Activated CD4-positive, alpha-beta T cell treated with anti-CD3 and anti-CD28 coated beads for 36 hours (primary cell): ENCODE results near the gene CHN1. TPM values are rescaled to one million over a fixed set of nuclear protein-coding genes. Genes with fewer than 3 reads are reported as not detected.

Source experiments
- ATAC-seq: fragments of 200-7000 bp; cut with Tn5 transposase; one replicate; pipeline ENCODE4 v1.10.0; 2021; ENCODE audit warnings: mild to moderate bottlenecking, moderate library complexity
- CTCF ChIA-PET: fragments of 350-600 bp; sonication (Branson Sonifier 250); formaldehyde crosslinking; loops from one replicate; lab custom pipeline; 2021; ENCODE audit warnings: antibody characterized with exemption; lab: Charles Lee
- POLR2A ChIA-PET: fragments of 350-600 bp; sonication (Branson Sonifier 250); formaldehyde crosslinking; loops from one replicate; lab custom pipeline; 2021; ENCODE audit warnings: antibody characterized with exemption, inconsistent platforms; lab: Charles Lee
- DNase-seq: peaks from one replicate; pipeline ENCODE4 v3.0.0-alpha.2; 2020
- H3K27ac Mint-ChIP-seq: one replicate; pipeline ENCODE4 v1.8.0; 2021; ENCODE audit warnings: mixed read lengths
- H3K27me3 Mint-ChIP-seq: one replicate; pipeline ENCODE4 v1.8.0; 2021; ENCODE audit warnings: mixed read lengths
- H3K36me3 Mint-ChIP-seq: one replicate; pipeline ENCODE4 v1.8.0; 2021; ENCODE audit warnings: low read depth, mixed read lengths
- H3K4me1 Mint-ChIP-seq: one replicate; pipeline ENCODE4 v1.8.0; 2021; ENCODE audit warnings: mixed read lengths
- H3K4me3 Mint-ChIP-seq: one replicate; pipeline ENCODE4 v1.8.0; 2021; ENCODE audit warnings: mild to moderate bottlenecking, moderate library complexity, mixed read lengths
- H3K9me3 Mint-ChIP-seq: one replicate; pipeline ENCODE4 v1.8.0; 2021; ENCODE audit warnings: low read depth, mixed read lengths
- intact Hi-C, 2 experiments: fragments of 100-400 bp; cut with DNase I in 1 of 2; cut with micrococcal nuclease in 1 of 2; formaldehyde crosslinking; loops; one replicate each; pipeline versions ENCODE4 v1.14.2 to v1.15.1; 2022 to 2024; cut with DNase I, micrococcal nuclease
- total RNA-seq, 2 experiments: library from RNA; stranded (reverse); gene quantifications; one replicate each; pipeline ENCODE4 v1.2.3, GENCODE V29; 2021

Gene CHN1
- total RNA-seq, 2 experiments from 2014 or later: 3.8 TPM

DNA sequence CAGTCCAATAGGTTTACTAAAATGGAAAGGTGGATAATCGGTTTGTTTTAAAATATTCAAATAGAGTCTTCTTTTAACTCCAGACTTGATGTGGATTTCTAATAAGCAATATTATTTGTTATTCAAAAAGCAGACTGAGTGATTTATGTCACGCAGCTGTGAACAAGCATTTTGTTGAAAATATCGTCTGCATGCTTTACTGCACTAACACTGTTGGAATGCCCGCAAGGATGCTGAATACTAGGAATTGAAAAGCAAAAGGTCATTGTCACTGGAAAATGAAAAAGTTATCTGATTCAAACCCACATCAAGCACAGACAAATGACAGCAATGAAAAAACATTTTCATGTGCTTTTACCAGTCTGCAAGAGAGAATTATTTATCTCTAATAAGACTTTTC is 31.1 kb downstream of the CHN1 start:
- POLR2A ChIA-PET: no interaction called here
- ATAC-seq: no peak
- Mint-ChIP-seq H3K4me3 (no peak overlapping the region), H3K27me3 (peaks cover 8% of the 10 kb centered on the region), H3K4me1 (peaks cover 8% of the 10 kb centered on the region), H3K36me3 (no peaks in the 10 kb centered on the region), H3K27ac (no peak overlapping the region), H3K9me3 (no peaks in the 10 kb centered on the region)
- intact Hi-C loops: no loop called here
- no peak for DNase-seq
- CTCF ChIA-PET: interaction anchor here (0.9 kb wide), 1 partner anchor 647 kb away, joined by 3 read pairs; no protein-coding TSS in a partner anchor

DNA sequence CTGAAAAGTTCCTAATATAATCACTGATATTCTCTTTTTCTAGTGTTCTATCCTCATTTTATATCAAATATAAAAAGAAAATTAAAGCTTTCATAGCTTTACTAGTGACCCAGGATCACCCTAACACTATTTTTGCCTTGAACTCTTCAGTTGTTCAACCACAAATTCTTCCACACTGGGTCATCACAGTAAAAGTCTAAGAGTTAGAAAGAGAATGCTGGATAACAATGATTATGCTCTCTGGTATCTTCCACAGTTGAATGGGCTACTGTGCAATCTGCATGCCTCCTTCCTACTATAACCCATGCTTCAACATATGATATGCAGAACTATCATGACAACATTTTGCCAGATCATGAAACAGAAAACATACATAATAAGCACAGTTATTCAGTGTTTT is 32.3 kb downstream of the CHN1 start:
- H3K27me3 Mint-ChIP-seq: peaks cover 8% of the 10 kb centered on the region
- no peak overlapping the region for H3K27ac Mint-ChIP-seq
- no peaks in the 10 kb centered on the region for H3K36me3 Mint-ChIP-seq
- H3K4me3 Mint-ChIP-seq: no peak overlapping the region
- ChIA-PET POLR2A (no interaction called here), CTCF (interaction anchor here (0.7 to 1.5 kb wide), 8 partner anchors 8 to 648 kb away, joined by 3 to 4 read pairs (median 3); no protein-coding TSS in a partner anchor)
- peaks cover 10% of the 10 kb centered on the region for H3K4me1 Mint-ChIP-seq
- intact Hi-C loops: no loop called here
- no peak for DNase-seq
- ATAC-seq: no peak
- no peaks in the 10 kb centered on the region for H3K9me3 Mint-ChIP-seq

DNA sequence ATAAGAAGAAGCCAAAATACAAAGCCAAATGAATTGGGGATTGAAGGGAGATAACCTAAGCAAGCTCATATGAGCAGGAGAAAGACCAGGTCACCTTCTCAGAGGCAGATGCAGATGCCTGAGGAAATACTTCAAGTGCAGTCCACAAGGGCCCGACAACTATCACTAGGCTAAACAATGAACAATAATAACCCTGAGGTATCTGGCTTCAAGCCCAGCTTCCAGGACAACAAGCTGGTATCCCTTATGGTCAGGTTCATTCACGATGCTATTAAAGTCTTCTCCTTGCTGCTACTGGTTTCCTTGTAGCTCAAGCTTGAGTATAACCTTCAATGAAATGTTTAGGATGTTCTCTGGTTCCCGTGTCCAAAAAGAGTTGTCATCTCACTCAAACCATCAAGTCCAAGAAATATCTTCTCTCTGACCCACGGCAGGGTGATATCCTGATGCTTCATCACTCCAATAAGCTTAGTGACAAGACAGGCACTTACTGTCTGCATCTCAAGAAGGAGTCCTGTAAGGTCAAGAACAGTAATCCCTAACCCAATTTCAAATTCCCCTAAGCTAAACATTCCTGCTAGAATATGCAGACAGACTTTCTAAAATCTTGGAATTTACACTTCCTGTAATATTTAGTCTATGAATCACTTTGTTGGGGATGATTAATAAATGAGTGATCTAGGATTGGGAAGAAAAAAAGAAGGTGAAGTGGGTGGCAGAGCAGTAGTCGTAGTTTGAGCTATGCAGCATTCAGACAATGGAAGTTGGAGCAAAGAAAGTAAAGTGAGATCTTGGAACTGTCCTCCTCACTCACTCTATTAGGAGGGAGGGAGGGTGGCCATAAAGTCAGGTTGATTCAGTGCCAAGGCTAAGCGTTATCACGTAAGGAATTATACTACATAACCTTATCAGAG is 33.1 kb downstream of the CHN1 start:
- ChIA-PET CTCF (interaction anchor here (0.8 to 2.1 kb wide), 7 partner anchors 9 to 283 kb away, joined by 3 to 4 read pairs (median 3); no protein-coding TSS in a partner anchor), POLR2A (no interaction called here)
- ATAC-seq (no peak), DNase-seq (no peak)
- Mint-ChIP-seq H3K9me3 (no peaks in the 10 kb centered on the region), H3K4me3 (no peak overlapping the region), H3K27me3 (peaks cover 8% of the 10 kb centered on the region), H3K36me3 (no peaks in the 10 kb centered on the region), H3K4me1 (peaks cover 10% of the 10 kb centered on the region), H3K27ac (no peak overlapping the region)
- intact Hi-C loops: no loop called here

GRCh38 chr2:174970092-174970491 is 35.1 kb downstream of the CHN1 start:
- Mint-ChIP-seq H3K4me1 (peaks cover 15% of the 10 kb centered on the region), H3K27ac (no peak overlapping the region), H3K36me3 (no peaks in the 10 kb centered on the region), H3K27me3 (peaks cover 3% of the 10 kb centered on the region), H3K4me3 (no peak overlapping the region), H3K9me3 (no peaks in the 10 kb centered on the region)
- intact Hi-C loops: no loop called here
- CTCF ChIA-PET: interaction anchor here (1.4 to 2.1 kb wide), 3 partner anchors 21 to 281 kb away, joined by 4 to 7 read pairs (median 6); no protein-coding TSS in a partner anchor
- POLR2A ChIA-PET: no interaction called here
- peak; percentile 71 for ATAC-seq
- DNase-seq: no peak

DNA sequence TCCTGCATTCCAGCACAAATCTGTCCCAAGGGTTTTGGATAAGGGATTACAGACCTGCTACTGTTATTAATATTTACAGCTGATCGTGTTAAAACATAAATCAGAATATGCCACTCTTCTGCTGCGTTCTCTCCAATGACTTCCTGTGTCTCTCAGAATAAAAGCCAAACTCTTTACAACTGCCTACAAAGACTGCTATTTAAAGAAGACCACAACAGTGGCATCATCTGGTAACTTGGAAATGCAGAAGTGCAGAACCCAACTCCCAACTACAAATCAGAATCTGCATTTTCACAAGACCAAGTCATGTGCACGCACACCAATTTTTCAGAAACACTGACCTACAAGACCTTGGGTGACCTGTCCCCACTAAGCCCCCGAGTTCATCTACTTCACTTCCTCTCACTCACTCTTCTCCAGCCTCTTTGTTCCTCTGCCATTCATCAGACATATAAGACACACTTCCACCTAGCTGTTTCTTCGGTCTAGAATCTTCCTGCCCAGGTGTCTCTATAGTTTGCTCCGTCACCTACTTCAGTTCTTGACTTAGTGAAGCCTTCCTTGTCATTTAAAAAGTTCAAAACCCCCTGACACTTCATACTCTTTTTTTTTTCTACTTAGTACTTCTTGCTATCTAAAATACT is 36.0 kb downstream of the CHN1 start:
- intact Hi-C loops: no loop called here
- POLR2A ChIA-PET: no interaction called here
- Mint-ChIP-seq H3K27ac (no peak overlapping the region), H3K9me3 (no peaks in the 10 kb centered on the region), H3K36me3 (no peaks in the 10 kb centered on the region), H3K4me3 (no peak overlapping the region), H3K4me1 (peaks cover 15% of the 10 kb centered on the region), H3K27me3 (peaks cover 3% of the 10 kb centered on the region)
- ATAC-seq: no peak
- no peak for DNase-seq
- CTCF ChIA-PET: interaction anchor here (0.8 to 1.7 kb wide), 3 partner anchors 20 to 272 kb away, joined by 4 to 7 read pairs (median 6); no protein-coding TSS in a partner anchor

GRCh38 chr2:174967691-174968260 is 37.4 kb downstream of the CHN1 start:
- intact Hi-C loops: no loop called here
- Mint-ChIP-seq H3K27ac (no peak overlapping the region), H3K9me3 (no peaks in the 10 kb centered on the region), H3K36me3 (no peaks in the 10 kb centered on the region), H3K4me3 (no peak overlapping the region), H3K4me1 (peaks cover 15% of the 10 kb centered on the region), H3K27me3 (peaks cover 3% of the 10 kb centered on the region)
- DNase-seq: no peak
- POLR2A ChIA-PET: no interaction called here
- CTCF ChIA-PET: interaction anchor here (0.6 kb wide), 1 partner anchor 218 kb away, joined by 3 read pairs; no protein-coding TSS in a partner anchor
- ATAC-seq: no peak

- ATAC-seq: no peak
- Mint-ChIP-seq H3K36me3 (no peaks in the 10 kb centered on the region), H3K4me1 (peaks cover 15% of the 10 kb centered on the region), H3K27ac (no peak overlapping the region), H3K4me3 (no peak overlapping the region), H3K9me3 (no peaks in the 10 kb centered on the region), H3K27me3 (peaks cover 3% of the 10 kb centered on the region)
- no peak for DNase-seq
- intact Hi-C loops: no loop called here
- POLR2A ChIA-PET: no interaction called here
- CTCF ChIA-PET: interaction anchor here (1.5 kb wide), 1 partner anchor 196 kb away, joined by 3 read pairs; no protein-coding TSS in a partner anchor
Measured at GRCh38 chr2:174967086-174967485, 38.1 kb downstream of the CHN1 start.

DNA sequence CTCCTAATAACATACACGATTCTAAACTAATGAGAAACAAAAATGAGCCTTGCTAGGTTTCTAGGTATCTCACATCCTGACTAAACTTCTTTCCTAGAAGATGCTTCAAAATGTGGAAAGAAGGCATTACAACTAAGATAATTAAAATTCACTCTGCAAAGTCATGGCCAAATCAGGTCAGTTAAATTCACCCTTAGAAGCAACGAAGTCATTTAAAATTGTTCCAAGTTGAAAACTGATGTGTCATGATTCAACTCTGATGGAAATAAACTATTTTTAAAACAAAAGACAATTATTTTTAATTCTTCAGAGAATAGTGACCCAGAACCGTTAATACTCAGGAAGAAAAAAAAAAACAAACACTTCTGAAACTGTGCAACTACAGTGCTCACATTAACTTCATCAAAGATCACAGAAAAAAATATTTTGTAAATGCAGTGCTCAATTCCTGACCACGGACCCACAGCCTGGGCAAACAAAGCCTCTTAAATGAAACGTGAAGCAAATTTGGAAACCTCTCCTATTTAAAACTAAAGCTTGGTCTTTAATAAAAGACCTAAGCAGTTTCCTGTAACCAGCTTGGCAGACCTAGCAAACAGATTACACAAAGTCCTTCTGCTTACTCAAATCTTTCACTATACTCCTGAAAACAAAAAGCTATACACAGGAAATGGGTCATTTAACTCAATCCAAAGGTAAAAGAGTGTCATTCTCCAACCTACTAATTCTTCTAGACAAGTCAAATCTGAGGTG is 39.0 kb downstream of the CHN1 start:
- Mint-ChIP-seq H3K27ac (no peak overlapping the region), H3K36me3 (no peaks in the 10 kb centered on the region), H3K9me3 (no peaks in the 10 kb centered on the region), H3K27me3 (peaks cover 3% of the 10 kb centered on the region), H3K4me3 (no peak overlapping the region), H3K4me1 (peaks cover 15% of the 10 kb centered on the region)
- ChIA-PET POLR2A (no interaction called here), CTCF (interaction anchor here (0.6 to 1.5 kb wide), 4 partner anchors 73 to 195 kb away, joined by 3 to 5 read pairs (median 3); no protein-coding TSS in a partner anchor)
- ATAC-seq: peak; percentile 58
- intact Hi-C loops: no loop called here
- no peak for DNase-seq

GRCh38 chr2:174965551-174965950 is 39.6 kb downstream of the CHN1 start:
- Mint-ChIP-seq H3K9me3 (no peaks in the 10 kb centered on the region), H3K4me1 (peaks cover 18% of the 10 kb centered on the region), H3K36me3 (no peaks in the 10 kb centered on the region), H3K27me3 (peaks cover 3% of the 10 kb centered on the region), H3K4me3 (no peak overlapping the region), H3K27ac (no peak overlapping the region)
- ATAC-seq (no peak), DNase-seq (no peak)
- intact Hi-C loops: no loop called here
- POLR2A ChIA-PET: no interaction called here
- CTCF ChIA-PET: interaction anchor here (1.1 kb wide), 2 partner anchors 73 to 194 kb away, joined by 3 to 5 read pairs; no protein-coding TSS in a partner anchor

DNA sequence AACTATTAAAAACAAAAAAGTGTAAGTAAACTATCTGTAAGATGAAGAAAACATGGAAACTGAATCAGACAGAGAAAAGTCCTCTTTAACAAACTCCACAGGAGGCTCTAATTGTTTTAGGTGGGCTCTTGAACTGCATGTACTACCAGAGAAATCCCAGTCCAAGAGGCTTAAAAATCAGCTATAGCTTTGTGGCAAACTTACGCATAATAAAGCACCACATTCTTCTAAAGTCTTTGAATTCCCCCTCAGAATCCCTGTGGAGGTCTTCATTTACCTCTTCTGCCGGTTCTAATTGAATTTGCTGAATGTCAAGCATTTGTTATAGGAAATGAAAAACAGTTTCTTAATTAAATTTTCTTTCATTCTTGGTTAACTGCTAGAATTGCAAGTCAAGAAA is 40.8 kb downstream of the CHN1 start:
- no peak for DNase-seq
- ChIA-PET POLR2A (no interaction called here), CTCF (no interaction called here)
- Mint-ChIP-seq H3K27me3 (peaks cover 2% of the 10 kb centered on the region), H3K4me1 (peaks cover 15% of the 10 kb centered on the region), H3K36me3 (no peaks in the 10 kb centered on the region), H3K27ac (no peak overlapping the region), H3K4me3 (no peak overlapping the region), H3K9me3 (no peaks in the 10 kb centered on the region)
- no peak for ATAC-seq
- intact Hi-C loops: no loop called here
